Mucosa of rectum (tissue), 2 donors: Measurements from ENCODE around the gene KIRREL2.
A peak's percentile ranks its signal among the peaks of the same experiment; 100 is the strongest.

Experiments used
- H3K27ac ChIP-seq, 2 donors: one replicate each; pipeline ENCODE4 v1.7.0; 2013; ENCODE audit warnings: inconsistent platforms in 2 of 2, low read depth in 2 of 2, low read length in 2 of 2
- H3K27me3 ChIP-seq, 2 donors: one replicate each; pipeline ENCODE4 v1.7.0; 2013; ENCODE audit warnings: low read length in 2 of 2; ENCODE audit not compliant: control insufficient read depth in 2 of 2, insufficient read depth in 2 of 2
- H3K36me3 ChIP-seq, 2 donors: one replicate each; pipeline ENCODE4 v1.7.0; 2013; ENCODE audit warnings: low read length in 2 of 2; ENCODE audit not compliant: control insufficient read depth in 2 of 2, insufficient read depth in 2 of 2
- H3K4me1 ChIP-seq, 2 donors: one replicate each; pipeline ENCODE4 v1.7.0; 2013; ENCODE audit warnings: low read length in 2 of 2, mild to moderate bottlenecking in 1 of 2; ENCODE audit not compliant: control insufficient read depth in 2 of 2, insufficient read depth in 2 of 2
- H3K4me3 ChIP-seq, 2 donors: one replicate each; pipeline ENCODE4 v1.7.0; 2013; ENCODE audit warnings: low read length in 2 of 2
- H3K9ac ChIP-seq, 2 donors: one replicate each; pipeline ENCODE4 v1.7.0; 2013; ENCODE audit warnings: low read length in 2 of 2, low read depth in 1 of 2, mild to moderate bottlenecking in 1 of 2
- H3K9me3 ChIP-seq, 2 donors: one replicate each; pipeline ENCODE4 v1.7.0; 2013; ENCODE audit warnings: low read length in 2 of 2; ENCODE audit not compliant: control insufficient read depth in 2 of 2
- donor health status: healthy.
- donor health status: Normal muscosa, but diverticular disease.

KIRREL2 gene

DNA sequence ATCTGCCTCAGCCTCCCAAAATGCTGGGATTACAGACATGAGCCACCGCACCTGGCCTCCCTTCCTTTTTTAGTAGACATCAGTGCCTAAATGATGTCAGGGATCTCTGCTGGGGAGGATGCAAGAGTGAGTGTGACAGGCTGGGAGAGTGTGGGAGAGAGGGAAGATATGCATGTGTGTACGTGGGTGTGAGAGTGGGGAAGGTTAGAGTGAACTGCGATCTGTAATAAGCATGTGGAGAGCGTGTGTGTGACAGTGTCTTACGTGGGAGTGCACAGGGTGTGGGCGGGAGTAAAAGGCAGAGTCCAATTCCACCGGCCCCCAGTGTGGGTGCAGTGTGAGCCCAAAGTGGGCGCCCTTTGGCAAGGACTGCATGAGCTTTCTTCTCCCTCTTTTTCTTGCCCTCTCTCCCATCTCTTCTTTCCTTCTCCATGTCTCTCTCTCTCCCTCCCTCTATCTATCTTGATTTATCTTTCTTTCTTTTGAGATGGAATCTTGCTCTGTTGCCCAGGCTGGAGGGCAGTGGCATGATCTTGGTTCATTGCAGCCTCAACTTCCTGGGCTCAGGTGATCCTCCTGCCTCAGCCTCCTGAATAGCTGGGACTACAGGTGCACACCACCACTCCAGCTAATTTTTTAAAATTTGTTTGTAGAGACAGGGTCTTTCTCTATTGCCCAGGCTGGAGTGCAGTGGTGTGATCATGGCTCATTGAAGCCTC, 3.5 kb upstream of the KIRREL2 start:
- peaks cover 21 to 32% of the 10 kb centered on the region in 2 donors for H3K27me3 ChIP-seq
- no peak overlapping the region for H3K27ac ChIP-seq
- H3K4me3 ChIP-seq: no peak overlapping the region
- no peaks in the 10 kb centered on the region for H3K36me3 ChIP-seq
- no peak overlapping the region for H3K9ac ChIP-seq
- H3K4me1 ChIP-seq: no peaks in the 10 kb centered on the region
- no peaks in the 10 kb centered on the region for H3K9me3 ChIP-seq

DNA sequence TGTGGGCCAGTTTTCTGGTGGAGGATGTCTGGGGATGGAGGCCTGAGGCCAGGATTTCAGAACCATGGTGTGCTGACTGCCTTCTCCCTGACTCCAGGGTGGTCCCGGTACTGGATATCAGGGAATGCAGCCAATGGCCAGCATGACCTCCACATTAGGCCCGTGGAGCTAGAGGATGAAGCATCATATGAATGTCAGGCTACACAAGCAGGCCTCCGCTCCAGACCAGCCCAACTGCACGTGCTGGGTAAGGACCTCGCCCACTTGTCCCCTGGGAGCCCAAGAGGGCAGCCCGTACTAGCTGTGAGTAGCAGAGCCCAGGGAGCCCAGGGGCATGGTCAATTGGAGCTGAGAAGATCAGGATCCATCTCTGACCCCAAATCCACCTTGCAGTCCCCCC, 1.6 kb downstream of the KIRREL2 start:
- Histone ChIP-seq H3K27me3 (peaks cover 40 to 63% of the 10 kb centered on the region in 2 donors), H3K27ac (no peak overlapping the region), H3K4me3 (no peak overlapping the region), H3K4me1 (no peaks in the 10 kb centered on the region), H3K9ac (no peak overlapping the region), H3K36me3 (no peaks in the 10 kb centered on the region), H3K9me3 (no peaks in the 10 kb centered on the region)

DNA sequence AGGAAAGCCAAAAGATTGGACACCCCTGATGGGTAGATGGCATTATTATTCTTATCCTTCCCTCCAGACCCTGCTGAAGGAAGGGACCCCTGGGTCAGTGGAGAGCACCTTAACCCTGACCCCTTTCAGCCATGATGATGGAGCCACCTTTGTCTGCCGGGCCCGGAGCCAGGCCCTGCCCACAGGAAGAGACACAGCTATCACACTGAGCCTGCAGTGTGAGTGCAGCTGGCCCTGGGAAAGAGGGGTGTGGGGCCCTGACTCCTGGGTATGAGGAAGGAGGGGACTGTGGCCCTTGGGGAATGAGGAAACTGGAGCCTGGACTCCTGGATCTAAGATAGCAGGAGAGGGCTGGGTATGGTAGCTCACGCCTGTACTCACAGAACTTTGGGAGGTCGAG, 2.7 kb downstream of the KIRREL2 start:
- Histone ChIP-seq H3K27me3 (peaks cover 39 to 61% of the 10 kb centered on the region in 2 donors), H3K4me3 (no peak overlapping the region), H3K9me3 (no peaks in the 10 kb centered on the region), H3K36me3 (no peaks in the 10 kb centered on the region), H3K4me1 (no peaks in the 10 kb centered on the region), H3K27ac (no peak overlapping the region), H3K9ac (no peak overlapping the region)

DNA sequence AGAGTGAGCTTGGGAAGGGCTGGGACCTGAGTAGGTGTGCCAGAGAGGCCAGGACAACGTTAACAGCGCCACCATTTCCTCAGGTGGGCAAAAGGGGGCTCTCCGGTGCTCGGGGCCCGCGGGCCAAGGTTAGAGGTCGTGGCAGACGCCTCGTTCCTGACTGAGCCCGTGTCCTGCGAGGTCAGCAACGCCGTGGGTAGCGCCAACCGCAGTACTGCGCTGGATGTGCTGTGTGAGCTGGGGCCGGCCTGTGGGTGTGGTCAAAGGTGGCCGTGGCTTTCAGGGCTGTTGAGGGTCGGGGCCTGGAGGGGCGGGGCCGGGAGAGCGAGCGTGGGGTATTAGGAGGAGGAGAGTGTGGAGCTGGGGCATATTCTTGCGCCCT, 3.7 kb downstream of the KIRREL2 start:
- Histone ChIP-seq H3K27me3 (peaks cover 33 to 52% of the 10 kb centered on the region in 2 donors), H3K4me3 (no peak overlapping the region), H3K27ac (no peak overlapping the region), H3K4me1 (no peaks in the 10 kb centered on the region), H3K36me3 (no peaks in the 10 kb centered on the region), H3K9me3 (no peaks in the 10 kb centered on the region), H3K9ac (no peak overlapping the region)

DNA sequence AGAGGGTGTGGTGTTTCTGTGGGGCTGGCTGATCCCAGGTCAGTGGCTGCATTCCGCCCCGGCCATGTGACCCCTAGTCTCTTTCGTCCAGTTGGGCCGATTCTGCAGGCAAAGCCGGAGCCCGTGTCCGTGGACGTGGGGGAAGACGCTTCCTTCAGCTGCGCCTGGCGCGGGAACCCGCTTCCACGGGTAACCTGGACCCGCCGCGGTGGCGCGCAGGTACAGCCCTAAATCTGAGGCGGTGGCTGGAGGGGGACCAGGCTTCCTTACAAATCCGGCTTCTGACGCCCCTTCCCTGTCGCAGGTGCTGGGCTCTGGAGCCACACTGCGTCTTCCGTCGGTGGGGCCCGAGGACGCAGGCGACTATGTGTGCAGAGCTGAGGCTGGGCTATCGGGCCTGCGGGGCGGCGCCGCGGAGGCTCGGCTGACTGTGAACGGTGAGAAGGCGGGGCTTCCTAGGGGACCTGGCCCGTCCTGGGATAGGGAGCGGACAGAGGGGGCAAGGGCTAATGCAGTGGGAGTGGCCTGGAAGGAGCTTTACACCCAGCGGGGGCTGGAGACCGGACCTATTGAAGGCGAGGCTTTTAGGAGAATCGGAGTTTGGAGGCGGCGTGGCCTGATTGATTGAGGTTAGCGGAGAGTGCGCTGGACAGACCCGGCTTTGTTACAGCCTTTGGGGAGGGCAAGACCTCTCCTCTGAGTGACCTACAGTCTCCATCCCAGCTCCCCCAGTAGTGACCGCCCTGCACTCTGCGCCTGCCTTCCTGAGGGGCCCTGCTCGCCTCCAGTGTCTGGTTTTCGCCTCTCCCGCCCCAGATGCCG, 4.3 kb downstream of the KIRREL2 start:
- peaks cover 28 to 52% of the 10 kb centered on the region in 2 donors for H3K27me3 ChIP-seq
- H3K4me1 ChIP-seq: no peaks in the 10 kb centered on the region
- H3K9me3 ChIP-seq: no peaks in the 10 kb centered on the region
- no peak overlapping the region for H3K9ac ChIP-seq
- H3K27ac ChIP-seq: no peak overlapping the region
- no peak overlapping the region for H3K4me3 ChIP-seq
- H3K36me3 ChIP-seq: no peaks in the 10 kb centered on the region

DNA sequence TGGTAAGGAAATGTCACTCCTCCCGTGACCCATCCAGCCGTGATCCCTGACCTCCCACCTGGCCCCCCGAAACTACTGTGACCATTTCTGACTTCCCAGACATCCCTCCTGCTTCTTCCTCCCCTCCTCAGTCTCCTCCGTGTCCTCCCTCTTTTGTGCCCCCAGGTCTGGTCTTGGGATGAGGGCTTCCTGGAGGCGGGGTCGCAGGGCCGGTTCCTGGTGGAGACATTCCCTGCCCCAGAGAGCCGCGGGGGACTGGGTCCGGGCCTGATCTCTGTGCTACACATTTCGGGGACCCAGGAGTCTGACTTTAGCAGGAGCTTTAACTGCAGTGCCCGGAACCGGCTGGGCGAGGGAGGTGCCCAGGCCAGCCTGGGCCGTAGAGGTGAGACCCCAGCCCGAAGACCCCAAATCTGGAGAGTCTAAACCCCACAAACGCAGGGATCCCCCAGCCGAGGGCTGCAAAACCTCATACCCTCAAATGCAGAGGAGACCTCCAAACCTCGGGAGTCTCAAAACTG, 5.0 kb downstream of the KIRREL2 start:
- Histone ChIP-seq H3K9ac (no peak overlapping the region), H3K27me3 (peaks cover 25 to 47% of the 10 kb centered on the region in 2 donors), H3K4me1 (no peaks in the 10 kb centered on the region), H3K9me3 (no peaks in the 10 kb centered on the region), H3K4me3 (no peak overlapping the region), H3K27ac (no peak overlapping the region), H3K36me3 (no peaks in the 10 kb centered on the region)

DNA sequence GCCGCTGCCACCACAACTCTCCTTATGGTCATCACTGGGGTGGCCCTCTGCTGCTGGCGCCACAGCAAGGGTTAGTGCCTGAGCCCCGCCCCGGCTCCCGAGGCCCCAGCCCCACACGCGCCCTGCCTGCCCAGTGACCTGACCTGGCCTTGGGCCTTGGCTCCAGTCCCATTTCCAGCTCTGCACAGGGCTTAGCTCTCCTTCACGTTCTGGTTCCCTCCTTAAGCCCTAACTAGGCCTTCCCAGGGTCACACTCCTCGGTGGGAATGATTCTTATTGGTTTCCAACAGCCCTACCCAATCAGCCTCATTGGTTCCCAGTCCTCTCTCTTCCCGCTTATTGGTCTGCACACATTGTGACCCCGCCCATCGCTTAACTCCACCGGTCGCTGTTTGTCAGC, 5.8 kb downstream of the KIRREL2 start:
- no peak overlapping the region for H3K9ac ChIP-seq
- peaks cover 23 to 44% of the 10 kb centered on the region in 2 donors for H3K27me3 ChIP-seq
- H3K4me3 ChIP-seq: no peak overlapping the region
- H3K27ac ChIP-seq: no peak overlapping the region
- no peaks in the 10 kb centered on the region for H3K36me3 ChIP-seq
- H3K9me3 ChIP-seq: no peaks in the 10 kb centered on the region
- no peaks in the 10 kb centered on the region for H3K4me1 ChIP-seq

DNA sequence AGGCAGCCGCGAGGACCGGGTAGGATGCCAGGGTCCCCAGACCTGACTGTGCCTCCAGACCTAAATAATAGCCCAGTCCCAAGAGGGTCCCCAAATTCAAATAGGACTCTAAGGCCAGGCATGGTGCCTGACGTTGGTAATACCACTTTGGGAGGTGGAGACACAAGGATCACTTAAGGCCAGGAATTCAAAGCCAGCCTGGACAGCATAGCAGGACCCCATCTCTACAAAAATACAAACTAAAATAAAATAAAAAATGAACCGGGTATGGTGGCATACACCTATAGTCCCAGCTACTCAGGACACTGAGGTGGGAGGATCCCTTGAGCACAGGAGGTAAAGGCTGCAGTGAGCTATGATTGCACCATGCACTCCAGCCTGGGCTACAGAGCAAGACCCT, 6.3 kb downstream of the KIRREL2 start:
- Histone ChIP-seq H3K36me3 (no peaks in the 10 kb centered on the region), H3K9ac (no peak overlapping the region), H3K27me3 (peaks cover 26 to 44% of the 10 kb centered on the region in 2 donors), H3K9me3 (no peaks in the 10 kb centered on the region), H3K27ac (no peak overlapping the region), H3K4me1 (no peaks in the 10 kb centered on the region), H3K4me3 (no peak overlapping the region)

DNA sequence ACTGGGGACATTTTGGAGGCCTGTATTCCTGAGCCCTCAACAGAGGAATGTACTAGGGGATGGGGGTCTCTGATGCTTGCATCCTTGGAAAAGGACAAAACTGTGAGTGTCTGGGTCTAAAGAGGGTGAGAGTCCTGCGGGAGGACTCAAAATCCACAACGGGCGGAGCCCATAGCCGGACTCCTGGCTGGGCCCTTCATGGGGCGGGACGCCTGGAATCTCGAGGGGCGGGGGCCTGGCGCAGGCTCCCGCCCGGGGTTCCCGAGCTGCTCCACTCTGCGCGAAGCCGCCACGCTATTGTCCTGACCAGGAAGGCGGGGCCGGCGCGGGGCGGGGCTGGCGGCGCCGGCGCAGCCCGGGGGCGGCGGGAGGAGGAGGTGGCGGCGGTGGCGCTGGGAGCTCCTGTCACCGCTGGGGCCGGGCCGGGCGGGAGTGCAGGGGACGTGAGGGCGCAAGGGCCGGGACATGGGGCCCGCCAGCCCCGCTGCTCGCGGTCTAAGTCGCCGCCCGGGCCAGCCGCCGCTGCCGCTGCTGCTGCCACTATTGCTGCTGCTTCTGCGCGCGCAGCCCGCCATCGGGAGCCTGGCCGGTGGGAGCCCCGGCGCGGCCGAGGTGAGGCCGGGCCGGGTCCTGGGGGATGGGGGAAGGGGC, 11.6 kb downstream of the KIRREL2 start, which contains the start of gene APLP1:
TSS of gene APLP1 (plus strand) at position 403 of the 651 bp plus-strand sequence. CDS start at position 466, 63 bp downstream.
- H3K36me3 ChIP-seq: no peaks in the 10 kb centered on the region
- H3K9ac ChIP-seq: no peak within 1 kb of the TSS
- no peaks in the 10 kb centered on the region for H3K9me3 ChIP-seq
- peaks cover 4 to 13% of the 10 kb centered on the region in 2 donors for H3K4me1 ChIP-seq
- peak within 1 kb of the TSS in 1 of 2 donors; percentile 16 for H3K4me3 ChIP-seq
- no peak within 1 kb of the TSS for H3K27ac ChIP-seq
- peaks cover 13 to 14% of the 10 kb centered on the region in 2 donors for H3K27me3 ChIP-seq
